Esophagus mucosa (tissue), 1 donor: Measurements from ENCODE around the gene CRYBB2. TPM values are rescaled to one million over a fixed set of nuclear protein-coding genes. Genes with fewer than 3 reads are reported as not detected.

Experiments used
- ATAC-seq: fragments of 200-7000 bp; cut with Tn5 transposase; one replicate; pipeline ENCODE4 v1.9.1; 2020
- total RNA-seq: library from RNA; stranded (reverse); gene quantifications from one replicate; pipeline ENCODE4 v1.2.4, GENCODE V29; 2023
- donor health status: DM: yes; HTN: yes; CAD: no.

Gene CRYBB2
- total RNA-seq: not detected

GRCh38 chr22:25219211-25219689 lies at the start of gene CRYBB2:
CRYBB2 (plus strand) TSS chr22:25219639; CDS start chr22:25221430, 1,791 bp downstream.
- no peak for ATAC-seq

GRCh38 chr22:25170426-25170980 lies 48.9 kb upstream of the CRYBB2 start:
- ATAC-seq: no peak

- peak; percentile 39 for ATAC-seq
Measured at GRCh38 chr22:25172153-25172552, 47.3 kb upstream of the CRYBB2 start.

- ATAC-seq: no peak
Measured at GRCh38 chr22:25174156-25174887, 45.1 kb upstream of the CRYBB2 start.

GRCh38 chr22:25174888-25175411 lies 44.5 kb upstream of the CRYBB2 start:
- no peak for ATAC-seq

GRCh38 chr22:25176175-25176574 lies 43.3 kb upstream of the CRYBB2 start:
- peak; percentile 67 for ATAC-seq

GRCh38 chr22:25176799-25177198 lies 42.6 kb upstream of the CRYBB2 start:
- ATAC-seq: no peak

- no peak for ATAC-seq
Measured at GRCh38 chr22:25177226-25177625, 42.2 kb upstream of the CRYBB2 start.

GRCh38 chr22:25177895-25178294 lies 41.5 kb upstream of the CRYBB2 start:
- ATAC-seq: no peak

GRCh38 chr22:25178348-25178747 lies 41.1 kb upstream of the CRYBB2 start:
- peak; percentile 24 for ATAC-seq

- ATAC-seq: peak; percentile 12
Measured at GRCh38 chr22:25178869-25179631, 40.4 kb upstream of the CRYBB2 start.

GRCh38 chr22:25182131-25183110 lies 37.0 kb upstream of the CRYBB2 start:
- ATAC-seq: no peak

- no peak for ATAC-seq
Measured at GRCh38 chr22:25183949-25184619, 35.4 kb upstream of the CRYBB2 start.

- ATAC-seq: no peak
Measured at GRCh38 chr22:25186140-25186539, 33.3 kb upstream of the CRYBB2 start.

GRCh38 chr22:25187469-25187868 lies 32.0 kb upstream of the CRYBB2 start:
- ATAC-seq: no peak

- no peak for ATAC-seq
Measured at GRCh38 chr22:25192406-25192805, 27.0 kb upstream of the CRYBB2 start.

GRCh38 chr22:25193130-25193529 lies 26.3 kb upstream of the CRYBB2 start:
- ATAC-seq: no peak

- no peak for ATAC-seq
Measured at GRCh38 chr22:25193548-25193947, 25.9 kb upstream of the CRYBB2 start.

- no peak for ATAC-seq
Measured at GRCh38 chr22:25196326-25196725, 23.1 kb upstream of the CRYBB2 start.

GRCh38 chr22:25197340-25197739 lies 22.1 kb upstream of the CRYBB2 start:
- ATAC-seq: no peak

- no peak for ATAC-seq
Measured at GRCh38 chr22:25199731-25200520, 19.5 kb upstream of the CRYBB2 start, which contains the start of gene CRYBB3. CRYBB3 (plus strand) TSS chr22:25199858; CDS start chr22:25201397, 1,539 bp downstream.
